OCI-LY7 (cell line): Measurements from ENCODE around the gene CCDC174.

Source experiments
- CTCF ChIP-seq: fragments of 200-600 bp; sonication (generic); conservative IDR thresholded peaks from 2 replicates; pipeline ENCODE4 v1.5.1; 2014; ENCODE audit warnings: mild to moderate bottlenecking, antibody characterized with exemption, low read length, moderate library complexity, mixed read lengths
- EZH2phosphoT487 ChIP-seq: fragments of 200-600 bp; sonication (generic); IDR thresholded peaks from 2 replicates; pipeline ENCODE4 v1.6.1; 2018; ENCODE audit warnings: low read depth, borderline replicate concordance, mild to moderate bottlenecking, mixed run types, antibody characterized with exemption, low read length, moderate library complexity, mixed read lengths

DNA sequence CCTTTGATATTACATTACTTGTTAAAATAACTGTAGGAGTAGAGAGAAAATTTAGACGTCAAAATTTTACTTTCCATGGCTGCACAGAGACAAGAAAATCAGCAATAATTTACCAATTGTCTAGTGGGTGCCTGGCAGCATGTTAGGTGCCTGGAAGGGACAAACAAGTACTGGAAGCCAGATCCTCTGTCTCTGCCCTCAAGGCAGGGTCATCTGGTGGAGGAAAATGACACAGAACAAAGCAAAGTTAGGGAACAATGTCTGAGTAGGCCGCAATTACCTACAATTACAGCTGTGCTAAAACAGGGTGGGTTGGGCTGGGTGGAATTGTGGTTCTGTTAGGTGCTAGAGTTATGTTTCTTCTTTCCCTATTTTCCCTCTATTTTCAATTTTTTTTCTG is 7.4 kb downstream of the CCDC174 start:
- TF ChIP-seq CTCF, result no peak
- TF ChIP-seq EZH2phosphoT487, result no peak
